ENCODE data around the gene OSBPL8.

DNA sequence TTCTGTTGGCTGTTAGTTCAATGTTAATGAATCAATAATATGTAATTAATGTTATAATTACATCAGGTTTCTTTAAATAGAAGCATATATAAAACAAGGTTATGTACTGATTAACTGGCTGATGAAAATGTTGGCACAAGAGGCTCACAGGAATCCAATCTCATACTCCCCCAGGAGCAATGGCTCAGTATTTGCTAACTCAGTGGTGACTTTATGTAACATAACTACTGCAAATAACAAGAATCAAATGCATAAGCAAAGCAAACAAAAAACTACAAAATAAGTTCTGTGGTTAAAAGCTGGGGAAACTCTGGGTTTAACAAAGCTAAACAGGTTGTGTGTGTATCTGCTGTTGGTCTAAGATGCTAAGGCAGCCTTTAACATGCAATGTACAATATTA, 183.6 kb downstream of the OSBPL8 start:
- no peak for TF ChIP-seq FOXJ3 (CRISPR knock-in tag; IDR thresholded peaks at IDR 0.05; ENCODE audit: borderline replicate concordance)
- TF ChIP-seq, protein P1, sequence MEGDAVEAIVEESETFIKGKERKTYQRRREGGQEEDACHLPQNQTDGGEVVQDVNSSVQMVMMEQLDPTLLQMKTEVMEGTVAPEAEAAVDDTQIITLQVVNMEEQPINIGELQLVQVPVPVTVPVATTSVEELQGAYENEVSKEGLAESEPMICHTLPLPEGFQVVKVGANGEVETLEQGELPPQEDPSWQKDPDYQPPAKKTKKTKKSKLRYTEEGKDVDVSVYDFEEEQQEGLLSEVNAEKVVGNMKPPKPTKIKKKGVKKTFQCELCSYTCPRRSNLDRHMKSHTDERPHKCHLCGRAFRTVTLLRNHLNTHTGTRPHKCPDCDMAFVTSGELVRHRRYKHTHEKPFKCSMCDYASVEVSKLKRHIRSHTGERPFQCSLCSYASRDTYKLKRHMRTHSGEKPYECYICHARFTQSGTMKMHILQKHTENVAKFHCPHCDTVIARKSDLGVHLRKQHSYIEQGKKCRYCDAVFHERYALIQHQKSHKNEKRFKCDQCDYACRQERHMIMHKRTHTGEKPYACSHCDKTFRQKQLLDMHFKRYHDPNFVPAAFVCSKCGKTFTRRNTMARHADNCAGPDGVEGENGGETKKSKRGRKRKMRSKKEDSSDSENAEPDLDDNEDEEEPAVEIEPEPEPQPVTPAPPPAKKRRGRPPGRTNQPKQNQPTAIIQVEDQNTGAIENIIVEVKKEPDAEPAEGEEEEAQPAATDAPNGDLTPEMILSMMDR (IDR thresholded peaks at IDR 0.05), result no peak
- TF ChIP-seq ATF3 (CRISPR knock-in tag; conservative IDR thresholded peaks at IDR 0.05), result no peak

Data from WTC11 (cell line).